GM19452 (cell line): ENCODE measurements around the gene ITGB8.
"Not testable (repeated sequence)": the region's sequence is repeated elsewhere in the genome, so short reads cannot be mapped to it uniquely, and the experiment has no call there.

ENCODE experiments used
- ATAC-seq: cut with Tn5 transposase; IDR thresholded peaks from one replicate; pipeline ENCODE4 v1.9.1; 2021; ENCODE audit not compliant: unreplicated experiment

Gene ITGB8

DNA sequence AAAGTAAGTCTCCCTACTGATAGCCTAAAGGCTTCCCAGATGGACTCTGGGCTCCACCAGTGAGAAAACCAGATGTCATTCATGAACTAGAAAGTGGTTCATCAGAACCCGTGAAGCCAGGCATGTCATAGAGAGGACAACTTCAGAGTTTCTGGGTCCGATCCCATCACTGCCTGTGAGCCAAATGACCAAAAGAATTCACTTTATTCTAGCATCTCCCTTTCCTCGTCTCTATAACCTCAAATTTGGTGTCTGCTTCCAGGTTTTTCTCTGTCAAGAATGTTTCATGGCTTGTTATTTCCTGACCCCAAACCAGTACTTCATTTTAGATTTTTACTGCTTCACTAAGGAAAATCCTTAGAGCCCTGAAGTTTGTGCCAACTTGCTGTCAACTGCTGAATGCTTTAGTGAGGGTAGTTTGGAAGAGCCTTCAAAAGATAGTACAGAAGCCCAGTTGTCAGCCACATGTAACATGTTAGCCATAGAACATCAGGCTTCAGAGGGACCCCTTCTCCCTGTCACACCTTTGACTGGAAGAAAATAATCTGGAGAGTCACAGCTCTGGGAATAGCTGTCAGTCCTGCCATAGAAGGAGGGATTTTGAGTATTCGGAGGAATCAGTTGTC lies 34.0 kb downstream of the ITGB8 start:
- ATAC-seq: no peak

- no peak for ATAC-seq
Observed at GRCh38 chr7:20365486-20365885, 34.8 kb downstream of the ITGB8 start.

DNA sequence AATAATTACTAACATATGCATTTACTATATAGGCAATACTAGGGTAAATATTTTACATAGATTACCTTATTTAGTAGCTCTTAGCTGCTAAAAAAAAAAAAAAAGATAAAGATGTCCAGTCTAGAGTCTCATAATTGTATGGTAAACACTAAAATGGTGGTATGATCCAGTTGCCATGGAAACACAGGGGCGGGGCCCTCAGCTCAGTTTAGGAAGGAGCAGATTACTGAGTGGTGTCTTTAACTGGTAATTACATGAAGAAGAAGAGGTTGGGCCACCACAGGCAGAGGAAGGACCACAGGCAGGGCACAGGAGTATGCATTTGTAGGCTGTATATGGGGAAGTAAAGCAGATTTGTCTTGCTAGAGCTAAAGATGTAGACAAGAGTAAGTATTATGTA lies 43.7 kb downstream of the ITGB8 start:
- ATAC-seq: no peak

DNA sequence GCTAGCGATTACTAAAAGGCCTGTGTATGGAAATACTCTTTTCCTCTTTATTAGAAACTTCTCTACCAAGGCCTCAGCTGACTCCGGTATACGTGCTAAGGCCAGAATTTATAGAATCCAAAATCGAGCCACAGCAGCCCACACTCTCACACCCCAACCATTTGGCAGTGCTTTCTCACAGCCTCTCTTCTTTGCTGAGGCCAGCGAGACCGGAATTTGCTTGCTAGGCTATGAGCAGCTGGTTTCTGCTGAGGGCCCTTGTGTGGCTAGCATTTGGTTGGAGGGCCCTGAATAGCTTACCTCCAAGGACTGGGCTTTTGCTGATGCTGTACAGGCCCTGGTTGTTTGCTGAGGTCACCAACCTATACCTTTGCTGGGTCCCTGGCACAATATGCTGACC lies 46.1 kb downstream of the ITGB8 start:
- no peak for ATAC-seq

DNA sequence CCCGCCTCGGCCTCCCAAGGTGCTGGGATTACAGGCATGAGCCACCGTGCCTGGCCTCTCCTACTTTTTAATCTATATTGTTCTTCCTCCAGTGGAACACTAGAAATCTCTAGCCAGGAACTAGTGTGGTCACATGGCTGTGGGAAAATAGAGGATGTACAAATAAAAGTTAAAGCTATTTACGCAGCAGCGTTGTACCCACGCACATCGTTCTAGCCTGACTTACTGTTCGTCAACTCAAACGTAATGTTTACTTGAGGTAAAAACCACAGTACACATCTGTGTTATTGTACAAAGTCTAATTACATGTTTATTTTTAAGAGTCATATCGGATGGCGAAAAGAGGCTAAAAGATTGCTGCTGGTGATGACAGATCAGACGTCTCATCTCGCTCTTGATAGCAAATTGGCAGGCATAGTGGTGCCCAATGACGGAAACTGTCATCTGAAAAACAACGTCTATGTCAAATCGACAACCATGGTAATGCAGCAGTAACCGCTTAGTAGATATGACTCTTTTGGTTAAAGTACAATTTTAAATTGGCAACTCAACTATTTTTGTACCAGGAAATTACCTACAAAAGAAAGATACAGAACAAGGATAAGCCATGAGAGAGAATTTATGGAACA lies 50.8 kb downstream of the ITGB8 start:
- no peak for ATAC-seq

DNA sequence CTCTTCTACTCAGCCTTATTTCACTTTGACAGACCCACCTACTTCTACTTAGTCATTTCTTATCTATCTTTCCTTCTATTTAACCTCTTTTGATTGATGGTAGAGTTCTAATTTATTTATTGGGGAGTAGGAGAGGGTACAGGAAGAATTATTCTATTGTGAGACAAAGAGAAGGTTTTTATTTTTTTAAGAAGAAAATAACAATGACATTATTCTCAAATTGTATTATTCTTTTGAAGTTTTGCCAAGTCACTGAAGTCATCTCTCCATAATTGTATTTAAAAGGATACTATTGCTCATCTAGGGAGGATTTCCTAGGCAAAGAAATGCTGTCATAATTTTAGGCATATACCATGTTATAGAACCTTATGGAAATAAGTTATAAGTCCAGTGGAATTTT lies 52.7 kb downstream of the ITGB8 start:
- ATAC-seq: no peak

DNA sequence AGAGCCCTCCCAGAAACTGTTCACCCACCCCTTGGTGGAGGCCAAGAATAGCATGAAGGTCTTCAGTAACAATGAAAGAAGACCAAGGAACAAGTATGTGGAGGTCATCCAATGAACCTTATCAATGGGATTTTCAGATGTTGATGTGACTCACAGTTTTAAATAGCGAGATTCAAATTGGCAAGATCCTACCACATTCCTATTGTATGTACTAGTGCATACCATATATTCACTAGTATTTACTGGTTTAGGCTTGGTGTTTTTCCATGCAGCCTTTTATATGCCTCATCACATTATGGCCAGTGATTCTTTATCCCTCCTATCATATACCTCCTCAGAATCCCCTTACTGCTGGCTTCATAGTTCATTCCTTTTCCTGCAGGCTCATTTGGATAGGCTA lies 54.4 kb downstream of the ITGB8 start:
- ATAC-seq: no peak

DNA sequence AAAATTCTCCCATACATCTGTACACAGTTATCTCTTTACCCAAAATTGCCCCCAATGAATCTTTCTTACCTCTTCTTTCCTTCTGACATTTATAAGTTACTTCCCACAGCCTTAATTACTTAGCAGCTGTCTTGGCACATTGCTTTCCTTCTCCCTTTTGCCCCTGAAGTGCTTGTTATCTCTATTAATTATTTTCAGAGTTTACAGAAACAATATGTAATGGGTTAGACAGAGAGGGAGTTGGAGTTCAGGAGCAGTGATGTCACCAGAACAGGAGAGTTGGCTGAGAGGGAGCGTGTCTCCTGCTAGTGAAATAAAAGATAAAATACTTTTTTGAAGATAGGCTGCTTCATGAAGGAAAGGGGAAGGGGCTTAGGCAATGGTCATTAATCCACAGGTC lies 57.4 kb downstream of the ITGB8 start:
- ATAC-seq: no peak

DNA sequence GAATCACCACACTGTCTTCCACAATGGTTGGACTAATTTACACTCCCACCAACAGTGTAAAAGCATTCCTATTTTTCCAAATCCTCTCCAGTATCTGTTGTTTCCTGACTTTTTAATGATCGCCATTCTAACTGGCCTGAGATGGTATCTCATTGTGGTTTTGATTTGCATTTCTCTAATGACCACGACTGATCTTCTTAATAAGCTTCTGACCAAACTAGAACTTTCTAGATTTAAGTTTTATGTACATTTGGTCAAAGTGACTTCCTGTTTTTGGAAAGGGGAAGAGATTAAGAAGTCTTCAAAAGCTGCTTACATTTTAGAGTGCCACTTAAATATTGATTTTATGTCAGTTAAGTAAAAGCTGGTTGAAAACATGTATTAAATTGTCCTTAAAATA lies 58.5 kb downstream of the ITGB8 start:
- ATAC-seq: not testable (repeated sequence)

DNA sequence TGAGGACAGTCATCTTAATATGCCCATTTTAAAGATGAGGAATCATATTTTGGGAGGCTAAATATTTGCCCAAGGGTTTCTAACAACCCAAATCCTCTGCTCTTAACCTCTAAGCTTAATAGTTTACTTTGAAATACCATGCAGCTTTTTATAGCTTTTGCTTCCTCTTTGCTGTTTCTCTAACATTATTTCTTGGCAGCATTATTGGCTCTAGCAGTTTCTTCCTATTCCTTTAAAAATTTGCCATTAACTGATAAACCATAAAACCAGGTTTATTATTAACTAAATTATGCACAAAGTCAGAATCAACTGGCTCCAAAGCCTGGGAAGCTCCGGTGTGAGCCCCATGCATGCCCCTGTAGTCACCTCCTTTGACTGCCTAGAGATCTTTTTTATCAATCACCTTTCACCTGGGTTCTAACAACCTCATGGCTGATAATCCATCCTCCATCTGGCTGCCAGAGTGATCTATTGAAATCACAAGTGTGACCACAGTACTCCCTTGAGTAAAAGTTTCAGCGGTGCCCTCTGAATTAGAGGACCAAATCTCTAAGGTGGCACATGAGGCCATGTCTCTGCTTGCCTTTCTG lies 62.4 kb downstream of the ITGB8 start:
- peak; percentile 44 for ATAC-seq

GRCh38 chr7:20393616-20394015 lies 62.9 kb downstream of the ITGB8 start:
- no peak for ATAC-seq

DNA sequence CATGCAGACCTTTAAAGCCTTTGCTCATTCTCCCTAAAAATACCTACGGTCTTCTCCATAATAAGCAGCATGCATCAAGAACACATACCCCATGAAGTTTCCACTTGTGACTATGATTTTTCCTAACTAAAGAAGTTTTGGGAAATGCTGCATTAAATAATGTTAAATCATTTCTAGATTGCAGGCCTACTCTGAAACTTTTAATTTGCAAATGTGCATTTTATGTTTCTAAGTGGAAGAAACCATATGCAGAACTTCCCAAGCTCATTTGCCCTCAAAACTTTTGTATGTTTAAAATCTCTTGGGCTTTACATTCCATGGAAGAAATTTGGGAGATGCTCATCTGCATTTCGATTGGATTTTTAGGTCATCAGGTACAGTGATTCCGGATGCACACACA lies 63.6 kb downstream of the ITGB8 start:
- ATAC-seq: no peak

- ATAC-seq: no peak
Observed at GRCh38 chr7:20395104-20395503, 64.4 kb downstream of the ITGB8 start.

GRCh38 chr7:20395511-20395910 lies 64.8 kb downstream of the ITGB8 start:
- peak; percentile 73 for ATAC-seq

GRCh38 chr7:20399521-20399920 lies 68.8 kb downstream of the ITGB8 start:
- ATAC-seq: no peak

- ATAC-seq: no peak
Observed at GRCh38 chr7:20401861-20402746, 71.4 kb downstream of the ITGB8 start.

- no peak for ATAC-seq
Observed at GRCh38 chr7:20402747-20403230, 72.1 kb downstream of the ITGB8 start.

DNA sequence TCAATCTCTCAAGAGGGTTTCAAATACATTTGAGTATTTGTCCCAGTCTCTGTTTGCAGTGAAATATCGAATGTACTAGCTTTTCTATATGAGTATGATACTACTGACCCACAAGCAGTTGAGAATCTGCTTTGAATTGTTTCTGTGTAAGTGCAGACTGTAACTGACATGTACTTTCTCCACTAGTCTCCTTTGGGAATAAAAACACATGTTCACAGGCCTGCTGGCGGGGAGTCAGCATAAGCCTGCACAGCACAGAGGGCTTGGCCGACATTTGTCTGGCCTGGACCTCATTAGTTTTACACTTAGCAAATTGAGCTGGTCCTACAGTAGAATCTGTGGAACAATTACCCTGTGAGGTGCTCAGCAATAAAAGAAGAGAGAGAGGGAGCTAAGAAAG lies 72.6 kb downstream of the ITGB8 start:
- ATAC-seq: no peak

- ATAC-seq: no peak
Observed at GRCh38 chr7:20404320-20404719, 73.6 kb downstream of the ITGB8 start.

GRCh38 chr7:20407585-20408466 lies 77.1 kb downstream of the ITGB8 start:
- ATAC-seq: no peak

GRCh38 chr7:20408467-20408826 lies 77.7 kb downstream of the ITGB8 start:
- no peak for ATAC-seq
